A172 (cell line): ENCODE results near the gene NPVF. TPM values are rescaled to one million over a fixed set of nuclear protein-coding genes. Genes with fewer than 3 reads are reported as not detected.

Source experiments
- DNase-seq: peaks from one replicate; pipeline ENCODE4 v3.0.0-alpha.2; 2015; ENCODE audit warnings: low spot score
- total RNA-seq: library from RNA; depleted of rRNA; stranded (reverse); fragments of >200 nt; shearing (Covaris generic); gene quantifications from 2 replicates; pipeline ENCODE4 v1.2.3, GENCODE V29; 2014; rRNA removed

Gene NPVF, protein sequence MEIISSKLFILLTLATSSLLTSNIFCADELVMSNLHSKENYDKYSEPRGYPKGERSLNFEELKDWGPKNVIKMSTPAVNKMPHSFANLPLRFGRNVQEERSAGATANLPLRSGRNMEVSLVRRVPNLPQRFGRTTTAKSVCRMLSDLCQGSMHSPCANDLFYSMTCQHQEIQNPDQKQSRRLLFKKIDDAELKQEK
- total RNA-seq, result not detected in 2 replicates

DNA sequence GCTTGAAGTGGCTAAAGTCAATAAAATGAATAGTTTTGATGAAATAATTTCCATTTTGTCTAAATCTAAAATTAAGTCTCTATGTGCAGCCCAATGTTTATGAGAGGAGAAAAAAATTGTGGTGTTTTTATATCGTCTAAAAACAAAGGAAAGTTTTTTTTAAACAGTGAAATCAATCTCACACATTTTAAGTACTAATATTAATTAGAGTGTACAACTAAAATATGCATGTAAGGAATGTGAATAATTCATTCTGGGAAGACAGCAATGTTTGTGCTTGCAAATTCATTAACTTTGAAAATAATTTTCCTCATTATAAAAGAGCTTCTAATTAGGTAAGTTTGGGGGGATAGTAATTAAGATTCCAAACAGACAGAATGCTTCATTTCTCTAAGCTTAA lies at the start of gene NPVF:
Gene NPVF, minus strand, starts transcription at position 101 of the 400 bp plus-strand sequence. Its CDS starts 47 bp downstream, at position 54.
- no peak for DNase-seq

DNA sequence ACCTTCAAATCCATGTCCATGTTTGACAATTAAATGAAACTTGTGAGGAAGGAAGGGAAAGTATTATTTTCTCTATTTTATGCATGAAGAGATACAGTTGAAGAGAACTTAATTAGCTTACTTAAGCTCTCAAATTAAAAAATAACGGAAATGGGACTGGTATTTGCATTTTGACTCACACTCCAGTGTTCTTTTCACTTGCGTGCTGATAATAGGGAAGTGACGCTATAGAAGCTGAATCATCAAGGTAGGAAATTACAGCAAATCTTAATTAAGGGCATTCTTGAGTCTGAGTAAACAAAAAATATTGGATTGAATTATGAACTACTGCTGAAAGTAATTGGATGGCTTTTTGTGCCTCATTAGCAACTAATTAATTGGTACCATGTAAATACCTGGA lies 44.0 kb upstream of the NPVF start:
- no peak for DNase-seq

DNA sequence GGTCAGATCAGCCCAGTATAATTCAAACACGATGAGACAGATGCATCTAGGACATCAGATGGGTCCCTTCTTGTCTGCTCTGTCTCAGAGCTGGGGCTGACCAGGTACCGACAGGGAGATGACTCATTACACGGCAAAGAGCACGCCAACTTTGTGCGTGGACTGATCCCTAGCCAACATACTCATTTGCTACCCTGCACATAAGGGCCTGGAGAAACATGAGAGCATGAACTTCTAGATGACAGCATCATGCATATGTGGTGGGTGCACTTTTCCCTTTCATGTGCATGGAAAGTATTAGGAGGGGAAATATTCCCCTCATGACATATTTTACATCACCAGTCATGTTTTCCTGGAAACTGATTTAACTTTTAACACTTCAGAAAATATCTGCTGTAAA lies 35.1 kb upstream of the NPVF start:
- no peak for DNase-seq

DNA sequence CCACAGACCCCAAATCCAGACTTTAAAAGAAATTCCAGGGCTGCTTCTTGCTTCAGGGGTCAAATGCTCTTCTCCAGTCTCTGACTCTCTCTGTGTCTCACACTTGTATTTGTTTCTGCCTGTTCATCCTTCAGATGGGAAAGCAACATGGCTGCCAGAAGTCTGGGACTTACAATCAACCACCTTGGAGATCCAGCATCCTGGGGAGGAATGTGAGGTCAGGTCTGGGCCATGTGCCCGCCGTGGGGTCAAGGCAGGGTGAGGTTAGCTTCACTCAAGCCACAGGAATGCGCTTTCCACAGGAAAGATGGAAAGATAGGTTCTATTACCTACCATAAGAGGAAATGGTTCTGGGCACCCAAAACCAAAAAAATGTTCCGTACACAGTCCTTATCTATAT lies 34.3 kb upstream of the NPVF start:
- peak; percentile 83 for DNase-seq

DNA sequence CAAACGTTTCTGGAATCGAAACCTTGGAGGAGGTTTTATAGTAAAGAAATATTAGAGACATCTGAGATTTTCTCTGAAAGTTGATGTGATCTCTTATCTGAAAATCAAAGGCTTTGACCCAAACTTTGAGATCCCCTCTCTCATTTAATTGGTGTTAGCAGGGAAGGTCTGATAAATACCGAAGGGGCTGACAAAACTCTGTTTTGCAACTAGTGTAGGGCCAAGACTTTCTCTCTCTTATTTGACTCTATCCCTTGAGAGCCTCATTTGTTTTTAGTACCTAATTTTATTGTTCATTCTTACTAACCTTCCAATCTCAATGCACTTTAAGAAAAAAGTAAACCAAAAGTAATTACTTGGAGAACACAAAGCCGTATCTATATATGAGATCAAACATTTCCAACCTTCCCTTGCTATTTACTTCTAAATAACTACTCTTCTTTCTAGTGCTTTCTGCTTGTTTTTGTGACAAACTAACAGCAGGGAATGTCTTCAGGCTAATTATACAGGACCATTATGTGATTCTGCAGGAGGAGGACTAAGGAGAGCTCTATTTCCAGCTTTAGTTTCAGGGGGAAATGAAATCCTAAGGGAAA lies 33.4 kb upstream of the NPVF start:
- no peak for DNase-seq

DNA sequence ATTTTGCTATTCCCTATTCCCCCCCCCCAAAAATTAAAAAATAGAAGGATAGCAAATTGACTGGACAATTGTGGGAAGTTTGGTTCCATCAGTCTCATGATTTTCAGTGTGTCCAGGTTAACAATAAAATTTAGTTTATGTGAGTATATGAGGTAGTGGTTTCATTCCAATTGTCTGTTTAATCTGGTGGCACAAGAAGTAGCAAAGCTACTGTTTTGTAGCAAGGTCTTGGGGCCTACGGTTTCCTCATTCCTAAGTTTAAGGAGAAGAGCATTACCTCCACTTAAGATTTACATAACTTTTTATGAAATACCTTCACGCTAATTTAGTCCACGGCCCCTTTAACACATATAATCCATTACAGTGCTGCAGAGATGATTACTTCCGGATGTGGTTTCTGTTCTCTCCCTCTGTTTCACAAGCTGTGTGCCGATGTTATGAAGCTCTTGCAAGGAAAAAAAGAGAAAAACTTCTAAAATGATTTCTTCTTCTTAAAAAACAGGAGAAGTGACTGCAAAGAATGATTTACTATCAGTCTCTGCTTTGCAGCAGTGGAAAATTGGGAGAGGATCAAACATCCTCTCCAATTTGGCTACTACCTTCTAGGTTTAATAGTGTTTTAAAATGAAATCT lies 32.7 kb upstream of the NPVF start:
- peak; percentile 17 for DNase-seq

DNA sequence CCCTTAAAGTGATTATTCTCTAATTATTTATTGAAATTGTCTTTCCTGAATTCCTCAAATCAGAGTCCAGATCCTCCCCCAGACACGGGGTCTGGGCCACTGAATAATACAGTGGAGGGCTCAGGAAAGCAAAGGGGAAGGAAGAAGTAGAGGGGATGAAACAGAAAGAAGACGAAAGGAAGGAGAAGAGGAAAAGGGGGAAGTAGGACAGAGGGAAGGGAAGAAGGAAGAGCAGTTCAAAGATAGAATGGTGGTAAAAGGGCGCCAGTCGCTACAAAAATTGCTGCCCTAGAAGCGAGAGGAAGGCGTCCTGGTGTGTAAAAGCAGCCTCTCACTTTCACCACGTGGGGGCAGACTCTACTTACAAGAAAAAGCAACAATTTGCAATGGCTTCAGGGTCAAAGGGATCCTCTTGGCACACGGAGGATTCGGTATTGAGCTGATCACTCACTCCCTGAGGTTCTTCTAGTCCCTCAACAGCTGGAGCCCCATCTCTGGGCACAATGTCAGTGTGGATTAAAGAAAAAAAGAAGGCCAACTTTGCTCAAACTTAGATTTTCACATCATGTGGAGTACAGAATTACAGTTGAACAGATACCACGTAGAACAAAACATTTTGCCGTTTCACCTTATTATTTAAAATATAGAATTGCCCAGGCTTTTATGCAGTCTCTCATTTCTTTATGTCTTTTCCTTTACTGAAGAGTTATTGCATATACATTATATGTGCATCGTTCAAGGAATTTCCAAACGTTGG lies 31.4 kb upstream of the NPVF start:
- peak; percentile 66 for DNase-seq

DNA sequence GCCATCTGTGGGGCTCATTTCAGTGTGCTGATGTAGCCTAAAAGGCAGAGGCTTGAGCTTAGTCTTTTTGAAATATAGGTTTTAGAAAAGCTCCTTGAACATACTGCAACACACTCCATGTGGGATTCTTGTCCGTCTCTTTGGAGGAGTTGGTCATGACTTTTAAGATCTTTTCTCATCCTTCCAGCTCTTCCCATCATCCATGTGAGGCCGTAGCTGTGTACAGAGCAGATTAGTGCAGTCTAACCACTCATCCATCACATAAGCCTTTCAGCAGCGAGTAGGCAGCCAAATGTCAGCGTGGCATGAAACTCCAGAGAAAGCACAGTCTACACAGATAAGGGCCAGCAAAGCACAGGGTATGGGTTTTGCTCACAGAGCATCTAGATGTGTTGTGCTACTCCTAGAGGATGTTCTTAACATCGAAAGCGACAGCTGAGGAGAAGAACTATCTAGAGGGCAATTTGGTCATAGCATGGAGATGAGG lies 28.1 kb upstream of the NPVF start:
- DNase-seq, result no peak

DNA sequence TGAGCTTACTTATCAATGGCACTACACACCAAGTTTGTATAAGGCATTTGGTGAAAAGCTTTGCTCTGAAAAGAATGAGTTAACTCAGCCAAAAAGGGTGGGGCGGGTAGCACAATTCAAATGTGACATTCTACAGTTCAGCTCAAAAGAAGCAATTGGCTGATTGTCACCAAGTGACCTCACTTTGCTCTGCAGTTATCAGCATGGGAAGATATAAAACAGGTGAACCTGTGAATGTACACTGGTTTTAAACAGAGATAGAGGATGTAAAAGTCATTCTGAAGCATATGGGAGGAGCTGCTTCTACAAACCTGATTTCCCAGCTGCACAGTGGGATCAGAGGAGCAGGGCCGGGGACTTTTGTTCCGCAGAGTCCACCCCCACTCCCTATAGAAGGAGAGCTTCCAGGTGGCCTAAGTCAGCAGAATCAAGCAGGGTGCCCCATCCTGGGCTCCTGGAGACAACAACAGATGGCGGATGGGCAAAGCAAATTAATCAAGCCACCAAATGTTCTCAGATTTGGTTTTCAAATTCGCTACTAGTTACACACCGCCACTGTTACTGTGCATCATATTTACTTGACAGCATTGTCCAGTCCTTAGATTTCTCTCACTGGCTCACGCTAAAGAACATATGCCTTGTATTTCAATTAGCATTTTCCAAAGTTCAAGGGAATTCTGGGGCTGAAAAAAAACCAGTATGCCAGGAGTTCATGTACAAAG lies 27.5 kb upstream of the NPVF start:
- no peak for DNase-seq

DNA sequence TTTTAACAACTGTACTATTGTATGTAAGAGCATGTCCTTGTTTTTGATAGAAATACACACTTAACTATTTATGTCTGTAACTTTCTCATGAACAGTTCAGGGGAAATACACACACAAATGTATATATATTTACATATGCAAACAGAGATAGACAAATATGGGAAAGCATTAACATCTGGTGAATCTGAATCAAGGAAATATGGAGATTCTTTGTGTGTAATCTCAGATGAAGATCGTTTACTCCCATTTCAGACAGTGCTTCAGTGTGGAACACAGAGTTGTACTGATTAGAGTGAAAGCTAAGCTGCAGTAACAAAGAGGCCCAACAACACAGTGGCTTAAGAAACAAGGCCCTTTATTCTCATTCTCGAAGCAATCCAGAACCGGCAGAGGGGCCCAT lies 26.3 kb upstream of the NPVF start:
- DNase-seq, result no peak

DNA sequence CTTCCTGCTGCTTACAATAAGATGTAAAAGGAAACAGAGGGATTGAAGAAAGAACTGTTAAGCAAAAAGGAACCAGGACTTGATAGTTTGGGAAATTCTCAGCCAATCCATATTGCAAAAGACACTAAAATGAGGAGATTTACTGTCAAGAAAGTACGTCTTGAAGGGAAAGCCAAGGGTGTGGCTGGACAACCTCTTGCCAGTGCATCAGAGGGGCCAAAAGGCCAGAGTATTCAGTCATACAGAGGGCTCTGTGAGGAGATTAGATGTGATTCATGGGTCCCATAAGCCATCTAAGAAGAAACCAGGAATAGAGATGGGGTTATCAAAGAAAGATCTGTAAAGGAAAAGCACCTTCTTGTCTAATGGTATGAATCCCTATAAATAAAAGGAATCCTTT lies 25.4 kb upstream of the NPVF start:
- no peak for DNase-seq

DNA sequence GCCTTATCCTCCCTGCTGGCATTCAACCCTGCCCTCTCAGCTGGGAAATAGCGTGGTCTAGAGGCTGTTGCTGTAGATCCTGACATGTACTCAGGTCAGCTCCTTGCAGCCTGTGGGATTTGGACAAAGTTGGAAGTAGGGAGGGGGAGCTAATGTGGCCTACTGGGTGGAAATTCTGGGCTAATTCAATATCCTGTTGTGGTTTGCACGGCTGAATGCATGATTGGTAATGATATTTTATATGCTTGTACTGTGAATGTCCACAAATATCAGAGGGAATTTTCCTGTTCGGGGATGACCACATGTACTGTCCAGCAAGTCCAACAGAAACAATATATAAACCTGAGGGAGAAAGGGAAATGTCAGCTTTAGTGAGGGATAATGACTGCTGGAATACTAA lies 22.1 kb upstream of the NPVF start:
- DNase-seq, result no peak

DNA sequence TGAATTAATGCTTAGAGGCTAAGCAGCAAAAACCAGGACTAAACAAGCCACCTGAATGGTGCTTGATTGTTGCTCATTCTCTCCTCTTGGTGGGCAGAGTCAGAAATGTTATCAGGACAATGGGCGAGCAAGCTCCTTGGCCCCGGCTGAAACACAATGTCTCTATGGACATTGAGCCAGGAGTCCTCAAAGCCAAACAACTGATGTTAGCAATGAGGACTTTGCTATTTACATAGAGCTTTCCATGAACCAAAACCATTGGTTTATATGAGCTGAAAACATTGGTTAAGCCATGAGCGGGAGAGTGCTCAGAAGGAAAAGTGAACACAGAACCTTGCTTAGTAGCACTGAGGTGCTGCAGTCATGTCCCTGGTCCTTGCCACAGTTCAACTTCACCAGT lies 21.5 kb upstream of the NPVF start:
- no peak for DNase-seq

DNA sequence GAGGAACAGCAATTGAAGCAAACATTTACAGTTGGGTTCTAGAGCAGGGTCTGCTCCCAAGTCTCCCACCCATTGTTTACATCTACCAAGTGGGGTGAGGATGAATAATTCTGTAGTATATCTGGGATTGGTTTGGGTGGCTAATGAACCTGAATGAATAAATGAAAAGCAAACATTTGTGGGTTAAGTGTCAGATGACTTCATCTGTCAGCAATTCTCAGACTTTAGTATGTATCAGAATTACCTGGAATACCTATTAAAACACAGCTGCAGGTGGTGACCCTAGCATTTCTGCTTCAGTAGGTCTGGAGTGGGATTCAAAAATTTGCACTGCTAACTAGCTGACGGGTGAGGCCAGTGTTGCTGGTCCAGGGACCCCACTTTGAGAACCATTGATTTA lies 18.0 kb upstream of the NPVF start:
- no peak for DNase-seq

DNA sequence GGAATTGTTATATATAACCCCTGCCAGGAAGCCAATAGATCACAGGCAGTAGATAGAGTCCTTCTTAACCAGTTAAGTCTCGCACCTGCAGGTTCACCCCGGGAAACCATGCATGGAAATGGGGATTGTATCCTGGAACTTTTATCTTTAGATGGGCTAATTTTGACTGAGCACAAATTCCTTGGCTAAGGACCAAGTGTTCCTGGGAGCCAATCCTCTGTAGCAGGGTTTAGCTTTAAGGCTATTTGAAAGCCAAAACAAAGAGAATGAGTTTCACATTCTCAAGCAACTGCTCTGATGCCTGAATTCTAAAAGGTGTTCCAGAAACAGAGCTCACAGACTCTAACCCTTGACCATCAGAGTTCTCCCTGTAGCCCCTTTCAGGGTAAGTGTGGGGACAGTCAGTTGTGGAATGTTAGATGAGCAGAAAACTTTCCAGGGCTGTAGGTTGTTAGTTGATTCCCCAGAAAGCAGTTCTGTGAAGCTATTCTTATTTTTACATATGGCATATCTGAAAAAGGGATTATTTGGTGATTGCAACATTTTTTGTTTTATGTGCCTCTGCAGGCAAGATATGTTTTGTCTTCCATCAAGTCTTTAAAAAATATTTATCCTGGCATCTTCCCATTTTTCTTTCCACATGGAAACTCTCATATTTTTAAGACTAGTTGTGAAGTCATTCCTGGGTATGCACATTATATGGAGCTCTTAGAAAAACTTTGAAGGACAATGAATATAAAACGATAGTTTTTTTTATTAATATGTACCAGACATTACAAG lies 16.2 kb upstream of the NPVF start:
- no peak for DNase-seq

DNA sequence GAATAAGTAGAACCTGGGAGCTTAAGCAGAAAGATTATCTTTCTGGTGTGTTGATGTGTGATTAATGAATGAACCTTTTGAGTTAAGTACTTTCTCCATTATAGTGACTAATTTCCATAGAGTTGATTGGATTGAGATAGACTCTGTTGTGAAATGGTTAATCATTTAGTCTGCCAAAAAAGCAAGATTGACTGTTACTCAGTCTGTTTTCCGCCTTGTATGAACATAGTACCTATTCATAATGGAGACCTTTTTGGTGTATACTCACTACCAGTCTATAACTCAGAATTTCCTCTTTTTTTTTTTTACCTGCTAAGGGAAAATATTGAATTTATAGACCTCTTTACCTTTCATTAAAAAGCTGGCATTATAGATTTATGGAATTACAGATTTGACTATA lies 14.4 kb upstream of the NPVF start:
- no peak for DNase-seq

DNA sequence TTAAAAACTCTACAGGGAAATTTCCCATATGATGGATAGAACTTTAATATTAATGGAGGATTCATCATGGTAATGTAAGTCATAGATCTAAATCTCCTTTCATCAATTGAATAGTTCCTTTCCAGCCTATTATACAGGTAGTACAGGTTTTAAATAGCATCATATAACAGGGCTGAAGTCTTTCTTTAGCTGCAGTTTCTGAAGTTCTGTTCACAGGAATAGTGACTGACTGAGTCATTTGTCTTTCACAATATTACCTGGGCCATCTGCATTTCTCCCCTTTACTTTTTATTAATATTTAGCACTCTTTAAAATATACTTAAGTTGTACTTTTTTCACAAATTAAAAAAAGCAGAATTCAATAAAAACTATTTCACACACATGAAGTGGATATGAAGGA lies 12.6 kb upstream of the NPVF start:
- no peak for DNase-seq

DNA sequence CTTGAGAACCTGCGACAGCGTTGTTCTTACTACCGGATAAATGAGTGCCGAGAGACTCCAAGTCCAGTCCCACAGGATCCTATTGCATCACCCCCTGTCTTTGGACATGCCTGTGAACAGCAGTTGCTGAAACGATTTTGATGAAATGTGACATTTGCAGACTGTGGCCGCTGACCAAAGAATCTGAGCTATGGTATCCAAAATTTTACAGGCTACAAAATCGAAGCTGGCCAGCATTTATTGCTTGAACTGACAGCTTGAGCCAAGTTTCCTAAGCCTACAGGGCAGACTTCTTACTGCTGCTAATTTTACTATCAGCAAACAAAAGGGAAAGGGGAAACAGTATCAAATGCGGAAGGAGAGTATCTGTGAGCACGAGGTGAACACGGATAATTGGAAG lies 12.1 kb upstream of the NPVF start:
- DNase-seq, result no peak

DNA sequence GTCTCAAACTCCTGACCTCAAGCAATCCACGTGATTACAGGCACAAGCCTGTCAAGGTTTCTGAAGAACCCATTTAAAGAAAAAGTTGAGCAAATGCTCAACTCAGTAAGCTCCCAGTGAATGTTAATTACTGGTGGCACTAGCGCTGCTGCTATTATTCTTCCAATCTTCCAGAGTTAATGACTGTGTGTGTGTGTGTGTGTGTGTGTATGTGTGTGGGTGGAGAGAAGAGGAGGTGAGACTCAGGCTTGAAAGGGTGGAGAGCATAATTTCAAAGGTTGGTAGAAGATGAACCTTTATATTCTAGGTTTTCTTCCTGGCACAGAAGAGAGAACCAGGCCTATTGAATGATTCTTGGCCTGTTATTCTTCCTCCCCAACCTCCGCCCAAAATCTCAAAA lies 11.6 kb upstream of the NPVF start:
- no peak for DNase-seq

DNA sequence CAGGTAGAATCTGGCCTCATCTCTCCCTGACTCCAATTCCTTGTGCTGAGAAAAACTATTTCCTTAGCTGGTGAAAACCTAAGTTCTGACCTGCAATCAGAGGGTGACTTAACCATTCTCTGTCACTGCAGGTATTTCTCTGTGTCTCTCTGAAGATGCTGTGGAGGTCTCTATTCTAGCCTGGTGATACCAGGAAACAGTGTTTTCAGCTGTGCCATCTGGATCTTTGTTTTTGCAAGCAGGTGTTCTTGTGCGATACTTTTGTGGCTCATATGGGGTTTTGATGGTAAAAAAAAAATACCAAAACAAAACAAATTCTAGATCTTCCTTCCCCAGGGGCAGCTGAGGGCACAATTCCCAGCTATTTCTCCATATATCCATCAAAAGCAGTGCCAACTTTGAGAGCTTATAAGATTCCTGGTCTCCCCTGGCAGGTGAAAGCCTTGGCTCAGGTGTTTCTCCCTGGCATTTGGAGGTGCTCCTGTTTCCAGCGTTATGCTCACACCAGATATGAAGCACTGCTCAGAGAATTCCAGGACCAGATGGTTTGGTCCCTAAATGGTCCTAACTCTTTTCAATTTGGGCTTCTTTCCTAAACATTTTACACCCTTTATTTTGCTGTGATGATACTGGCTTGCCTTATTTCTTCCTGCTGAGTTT lies 9.9 kb upstream of the NPVF start:
- DNase-seq, result no peak

DNA sequence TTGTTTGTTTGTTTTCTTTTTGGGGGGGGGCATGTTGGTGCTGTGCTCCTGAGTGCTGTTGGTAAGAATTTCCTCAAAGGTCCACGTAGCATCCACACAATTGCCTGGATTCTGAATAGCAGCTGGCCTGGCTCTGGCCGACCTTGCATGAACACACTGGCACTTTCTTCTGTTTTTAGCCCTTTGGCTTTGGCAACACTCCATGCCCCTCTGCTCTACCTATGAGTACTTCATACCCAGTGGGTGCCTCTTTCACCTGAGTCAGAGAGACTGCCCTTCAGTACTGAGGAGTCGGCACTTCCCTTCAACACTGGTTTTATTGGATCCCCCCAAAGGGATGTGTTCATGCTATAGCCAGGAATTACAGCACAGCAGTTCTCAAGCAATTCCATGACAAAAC lies 7.2 kb upstream of the NPVF start:
- DNase-seq, result no peak
